HG02623 (cell line): ENCODE results near the gene NEGR1.

Experiments
- ATAC-seq: cut with Tn5 transposase; IDR thresholded peaks from one replicate; pipeline ENCODE4 v1.9.1; 2021; ENCODE audit warnings: moderate library complexity; ENCODE audit not compliant: unreplicated experiment

NEGR1 gene

DNA sequence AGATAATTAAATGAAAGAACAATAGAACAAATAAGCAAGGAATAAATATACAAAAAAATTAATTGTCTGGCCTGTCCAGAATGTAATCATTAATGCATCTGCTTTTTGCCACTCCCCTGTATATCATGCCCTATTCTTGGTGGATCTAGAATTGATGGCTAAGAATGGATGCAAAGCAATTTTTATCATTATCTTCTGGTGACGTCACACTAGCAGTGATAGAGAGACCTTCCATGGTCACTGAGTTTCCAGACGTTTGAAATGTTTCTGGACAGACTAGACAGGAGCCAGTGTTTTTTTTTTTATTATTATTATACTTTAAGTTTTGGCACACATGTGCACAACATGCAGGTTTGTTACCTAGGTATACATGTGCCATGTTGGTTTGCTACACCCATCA is 563.0 kb downstream of the NEGR1 start:
- no peak for ATAC-seq

GRCh38 chr1:71717186-71717585 is 565.2 kb downstream of the NEGR1 start:
- ATAC-seq, result no peak

DNA sequence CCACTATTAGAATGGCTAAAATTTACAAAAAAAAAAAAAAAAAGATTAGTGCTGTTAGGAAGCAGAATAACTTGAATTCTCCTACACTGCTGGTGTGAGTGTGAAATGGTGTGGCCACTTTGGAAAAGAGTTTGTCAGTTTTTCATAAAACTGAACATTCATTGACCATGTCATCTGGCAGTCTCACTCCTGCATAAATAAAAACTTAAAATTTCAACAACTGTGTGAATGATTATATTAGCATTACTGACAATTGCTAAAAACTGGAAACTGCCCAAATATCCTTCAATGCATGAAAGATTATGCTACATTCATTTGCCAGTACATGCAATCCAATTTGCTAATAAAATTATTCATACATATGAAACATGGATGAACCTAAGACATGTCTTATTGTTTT is 570.9 kb downstream of the NEGR1 start:
- ATAC-seq, result no peak

DNA sequence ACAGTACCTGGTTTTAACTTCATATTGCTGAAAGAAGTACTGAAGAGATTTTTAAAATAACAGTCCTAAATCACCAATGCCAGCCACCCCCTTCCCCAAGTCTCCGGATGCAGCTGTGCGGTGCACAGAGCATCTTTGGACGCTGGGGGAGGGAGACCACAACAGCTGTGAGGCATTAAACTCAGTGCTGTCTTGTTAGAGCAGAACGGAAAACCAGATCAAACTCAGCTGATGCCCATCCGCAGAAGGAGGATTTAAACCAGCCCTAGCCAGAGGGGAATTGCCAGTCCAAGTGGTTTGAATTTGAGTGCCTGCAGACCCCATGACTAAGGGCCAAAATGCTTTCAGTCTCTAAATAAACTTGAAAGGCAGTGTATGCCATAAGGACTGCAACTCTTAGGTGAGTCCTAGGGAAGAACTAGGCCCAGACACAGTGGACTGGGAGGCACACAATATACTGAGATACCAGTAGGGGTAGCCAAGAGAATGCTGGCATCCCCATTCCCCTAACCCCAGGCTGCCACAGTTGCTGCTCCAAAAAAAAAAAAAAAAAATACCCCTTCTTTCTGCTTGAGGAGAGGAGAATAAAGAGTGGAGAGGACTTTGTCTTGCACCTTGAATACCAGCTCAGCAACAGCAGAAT is 576.2 kb downstream of the NEGR1 start:
- no peak for ATAC-seq

GRCh38 chr1:71698186-71698585 is 584.2 kb downstream of the NEGR1 start:
- no peak for ATAC-seq

DNA sequence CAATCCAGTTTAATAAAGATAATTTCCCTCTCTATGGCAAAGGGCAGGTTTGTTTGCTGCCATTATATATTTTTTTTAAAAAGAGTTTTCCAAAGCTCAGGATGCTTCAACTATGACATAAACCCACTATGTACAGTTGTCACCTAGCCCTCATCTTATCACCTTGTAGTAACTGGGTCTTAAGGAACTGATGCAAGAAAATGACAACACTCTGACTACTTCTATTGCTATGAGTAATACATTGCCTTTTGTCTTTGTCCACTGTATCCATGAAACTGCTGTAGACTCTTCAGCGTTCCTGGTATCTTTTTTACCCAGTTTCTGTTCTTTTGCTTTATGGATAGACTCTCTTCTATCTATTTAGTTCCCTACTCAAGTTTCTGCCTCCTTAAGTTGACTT is 586.5 kb downstream of the NEGR1 start:
- no peak for ATAC-seq

DNA sequence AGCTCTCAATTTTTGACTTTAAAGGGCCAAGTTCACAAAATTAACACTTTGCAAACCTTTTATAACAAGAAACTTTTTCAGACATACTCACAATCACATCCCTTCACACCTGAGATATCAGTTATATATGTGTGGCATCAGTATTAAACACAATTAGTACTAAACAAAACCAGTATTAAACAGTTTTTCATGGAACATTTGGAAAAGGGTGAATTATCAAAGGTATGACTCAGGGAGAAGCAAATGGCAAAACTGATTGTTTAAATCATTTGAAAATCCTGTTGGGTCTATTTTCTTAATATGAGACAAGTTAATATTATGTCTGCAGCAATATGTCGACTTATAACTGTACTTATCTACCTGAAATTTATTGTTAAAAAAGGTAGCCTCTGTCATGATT is 587.3 kb downstream of the NEGR1 start:
- no peak for ATAC-seq

DNA sequence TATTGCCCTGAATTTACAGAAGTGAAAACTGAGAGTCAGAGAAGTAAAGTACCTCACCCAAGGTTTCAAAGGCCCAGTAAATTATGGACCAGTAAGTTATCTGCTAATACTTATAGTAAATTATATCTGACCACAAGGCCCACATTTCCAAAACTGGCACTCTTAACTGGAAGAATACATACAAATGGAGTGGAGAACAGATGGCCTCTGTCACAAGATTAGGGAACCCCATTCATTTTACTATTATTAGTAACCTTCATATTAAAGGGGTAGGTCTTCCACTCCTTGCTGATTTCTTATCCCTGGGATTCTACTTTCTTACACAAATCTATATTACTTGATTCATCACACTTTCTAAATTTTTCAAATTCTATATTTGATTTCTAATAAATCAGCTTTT is 588.8 kb downstream of the NEGR1 start:
- ATAC-seq, result no peak

DNA sequence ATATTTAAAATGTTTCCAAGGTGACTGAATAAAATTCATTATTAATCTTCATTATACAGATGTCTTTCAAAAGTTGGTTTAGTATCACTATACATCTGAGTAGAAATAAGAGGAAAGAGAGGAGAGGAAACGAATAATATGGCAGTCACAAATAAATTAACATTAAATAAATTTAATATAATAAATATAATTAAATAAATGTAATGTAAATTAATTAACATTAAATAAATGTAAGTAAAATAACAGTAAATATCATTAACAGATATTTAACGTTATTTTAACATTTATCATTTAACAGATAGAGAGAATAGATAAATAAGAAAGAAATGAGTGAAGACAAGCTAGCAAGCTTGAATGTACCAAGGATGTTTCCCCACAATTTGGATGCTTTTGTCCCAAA is 592.7 kb downstream of the NEGR1 start:
- ATAC-seq, result no peak

GRCh38 chr1:71687376-71687775 is 595.0 kb downstream of the NEGR1 start:
- ATAC-seq, result no peak

- no peak for ATAC-seq
Observed at GRCh38 chr1:71676979-71677925, 605.1 kb downstream of the NEGR1 start.

DNA sequence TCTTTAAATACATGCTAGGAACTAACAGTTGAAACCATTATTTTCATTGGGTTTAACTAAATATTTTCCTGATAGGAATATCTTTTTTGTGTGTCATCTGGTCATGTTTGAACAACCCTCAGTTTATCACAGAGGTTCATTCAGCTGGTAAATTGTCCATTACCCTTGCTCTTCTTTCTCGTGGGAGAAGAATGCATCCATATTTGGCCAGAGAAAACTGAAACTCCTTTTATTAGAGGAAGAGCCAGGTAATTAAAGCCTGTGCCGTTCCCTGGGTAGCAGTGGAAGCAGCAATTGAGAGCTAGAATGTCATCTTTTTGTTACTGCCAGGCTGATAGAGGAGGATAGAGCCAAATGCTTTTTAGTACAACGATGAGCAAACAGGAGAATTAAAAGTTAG is 614.3 kb downstream of the NEGR1 start:
- no peak for ATAC-seq

DNA sequence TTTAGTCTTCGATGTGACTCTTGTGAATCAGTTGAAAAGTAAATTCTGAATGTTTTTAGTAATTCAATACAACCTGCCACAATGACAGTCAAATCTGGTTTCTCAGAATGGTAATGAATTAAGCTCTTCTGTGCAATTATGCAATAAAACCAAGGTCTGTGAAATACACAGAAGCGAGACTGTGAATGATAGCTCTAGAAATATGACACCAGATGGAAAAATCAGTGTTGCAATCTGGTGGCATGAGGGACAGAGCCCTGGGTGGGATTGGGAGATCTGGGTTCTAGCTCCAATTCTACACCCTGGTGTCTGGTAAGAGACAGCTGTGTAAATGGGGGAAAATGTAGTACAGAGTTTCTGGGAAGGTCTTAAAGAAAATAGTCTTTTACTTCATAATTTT is 615.1 kb downstream of the NEGR1 start:
- no peak for ATAC-seq

DNA sequence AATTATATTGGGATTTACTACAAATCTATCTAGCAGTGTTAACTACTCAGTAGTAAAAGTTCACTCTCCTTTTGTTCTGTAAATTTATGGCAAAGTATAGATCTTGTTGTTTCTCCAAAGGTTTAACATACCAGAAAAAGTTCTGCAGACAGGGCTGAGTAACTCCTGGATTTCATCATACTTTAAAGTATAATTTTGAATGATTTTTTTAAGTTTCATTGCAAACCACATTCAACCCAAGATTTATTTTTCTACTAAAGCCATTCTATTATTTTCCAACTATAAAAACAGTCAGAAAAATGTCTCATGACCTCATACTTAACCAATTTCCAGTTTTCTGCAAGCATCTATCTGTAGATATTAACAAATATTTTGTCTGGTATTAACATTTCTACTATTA is 615.7 kb downstream of the NEGR1 start:
- ATAC-seq, result no peak

GRCh38 chr1:71660411-71660810 is 621.9 kb downstream of the NEGR1 start:
- ATAC-seq, result no peak

DNA sequence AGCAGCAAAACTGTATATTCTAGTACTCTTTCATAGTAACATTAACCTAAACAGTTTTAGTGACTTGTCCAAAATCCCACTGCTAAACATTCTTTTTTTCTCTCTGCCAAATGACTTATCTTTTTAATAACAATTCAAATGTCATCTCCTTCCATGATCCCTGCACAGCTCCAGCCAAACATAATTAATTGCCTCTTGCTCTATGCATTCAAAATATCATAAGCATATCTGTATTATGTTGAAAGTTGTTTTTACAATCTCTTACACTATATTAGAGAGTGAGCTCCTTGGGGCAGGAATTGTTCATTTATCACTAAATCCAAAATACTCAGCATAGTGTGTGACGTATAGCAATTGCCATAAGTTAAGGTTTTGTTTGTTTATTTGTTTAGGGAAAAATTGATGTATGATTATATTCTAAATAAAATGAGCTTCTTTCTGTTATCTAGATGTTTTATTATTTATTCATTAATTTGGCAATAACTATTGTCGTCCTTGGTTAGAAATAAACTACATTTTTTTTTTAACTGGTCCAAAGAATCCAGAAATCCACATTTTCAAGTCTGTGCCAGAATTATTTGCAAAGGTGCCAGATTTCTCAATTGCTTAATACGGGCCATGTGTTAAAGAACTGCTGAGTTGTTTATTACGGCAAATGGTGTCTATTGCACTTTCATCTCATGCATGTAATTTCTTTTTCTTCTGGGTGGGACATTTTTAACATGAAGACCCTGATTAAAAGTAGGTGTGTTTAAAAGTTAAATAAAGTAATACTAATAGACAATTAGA is 624.3 kb downstream of the NEGR1 start:
- ATAC-seq, result no peak

- ATAC-seq, result no peak
Observed at GRCh38 chr1:71656902-71657301, 625.4 kb downstream of the NEGR1 start.

GRCh38 chr1:71655604-71656003 is 626.7 kb downstream of the NEGR1 start:
- no peak for ATAC-seq

- ATAC-seq, result no peak
Observed at GRCh38 chr1:71653952-71654351, 628.4 kb downstream of the NEGR1 start.

- no peak for ATAC-seq
Observed at GRCh38 chr1:71651214-71651613, 631.1 kb downstream of the NEGR1 start.

DNA sequence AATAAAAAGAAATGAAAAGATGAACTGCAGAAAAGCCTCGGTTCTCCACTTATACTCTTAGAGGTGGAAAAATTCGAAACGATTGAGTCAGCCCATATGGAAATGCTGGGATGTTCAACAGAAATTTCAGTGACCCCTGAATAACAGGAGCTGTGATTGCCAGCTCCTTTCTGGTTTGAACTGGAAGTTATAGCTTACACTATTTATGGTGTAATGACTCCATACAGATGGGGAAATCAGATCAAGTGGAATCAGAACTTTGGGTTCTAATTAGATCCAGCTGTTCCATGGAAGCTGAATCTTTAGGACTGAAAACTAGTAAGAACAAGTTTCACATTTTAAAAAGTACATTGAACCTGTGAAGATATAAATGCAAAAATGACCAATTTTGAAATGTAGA is 632.2 kb downstream of the NEGR1 start:
- no peak for ATAC-seq

- no peak for ATAC-seq
Observed at GRCh38 chr1:71649608-71650007, 632.7 kb downstream of the NEGR1 start.
